Motor neuron (in vitro differentiated cells): ENCODE data around the gene FKBP7. TPM values are rescaled to one million over a fixed set of nuclear protein-coding genes. Genes with fewer than 3 reads are reported as not detected.

Experiments
- ATAC-seq, 8 experiments: fragments of 200-7000 bp; cut with Tn5 transposase; replicated peaks in 6 of 8; 2 replicates each; pipeline ENCODE4 v1.8.0; 2021; ENCODE audit warnings: mild to moderate bottlenecking in 8 of 8, moderate library complexity in 8 of 8
- H3K27ac ChIP-seq, 2 donors: fragments of 250-450 bp; sonication (Bioruptor Pico); 2 replicates each; pipeline ENCODE4 v1.9.0; 2021; ENCODE audit warnings: antibody characterized with exemption in 2 of 2, mild to moderate bottlenecking in 2 of 2, moderate library complexity in 1 of 2
- H3K4me1 ChIP-seq, 2 donors: fragments of 250-450 bp; sonication (Bioruptor Pico); replicated peaks in 1 of 2; 2 replicates each; pipeline ENCODE4 v1.6.1; 2021; ENCODE audit warnings: antibody characterized with exemption in 2 of 2, mild to moderate bottlenecking in 2 of 2, moderate library complexity in 1 of 2
- H3K4me3 ChIP-seq, 5 donors: fragments of 250-450 bp; sonication (Bioruptor Pico); 2 replicates each; pipeline ENCODE4 v1.9.0; 2021; ENCODE audit warnings: antibody characterized with exemption in 5 of 5, mild to moderate bottlenecking in 5 of 5, moderate library complexity in 4 of 5
- WGBS, 10 experiments: fragments of 450-650 bp; shearing (Covaris generic); methylation state at CpG; one replicate each; pipeline ENCODE4 v1.0.0; 2022; 5-methylcytosine and 5-hydroxymethylcytosine counted together
- in situ Hi-C, 9 experiments: fragments of 400-800 bp; cut with MboI; loops; one replicate each; pipeline ENCODE4 v1.15.0; 2021; ENCODE audit warnings: low sequenced_read_pairs in 9 of 9, low pct_unique_long_range_greater_than_20kb in 2 of 9; ENCODE audit not compliant: unreplicated experiment in 9 of 9
- total RNA-seq, 8 experiments: library from RNA; unstranded; fragments of 300-600 nt; gene quantifications; 2 replicates each; pipeline versions ENCODE4 v1.2.3 to v1.2.4, GENCODE V29; 2022

The FKBP7 gene
- total RNA-seq, 8 experiments from 2014 or later = 13.5 to 48.3 (median 25.4) TPM

GRCh38 chr2:178455947-178456346 is 22.5 kb downstream of the FKBP7 start:
- Histone ChIP-seq H3K4me3 (no peak overlapping the region), H3K27ac (no peak overlapping the region), H3K4me1 (peaks cover 7% of the 10 kb centered on the region in 2 donors)
- ATAC-seq = no peak
- WGBS, 10 experiments = 72 to 93% (median 81%) methylated on average over 1 to 5 of the region's 5 CpGs; no CpG with 5 or more reads in 2 of the 10 experiments
- in situ Hi-C loops = no loop called here

- 79 to 100% (median 95%) methylated on average over 1 to 5 of the region's 5 CpGs for WGBS, 10 experiments
- no peak overlapping the region for H3K4me3 ChIP-seq
Observed at GRCh38 chr2:178452870-178453269, 25.5 kb downstream of the FKBP7 start.

GRCh38 chr2:178452334-178452733 is 26.1 kb downstream of the FKBP7 start:
- H3K4me1 ChIP-seq = peaks cover 16 to 26% of the 10 kb centered on the region in 2 donors
- 90 to 100% (median 100%) methylated on average over 1 to 2 of the region's 2 CpGs; no CpG with 5 or more reads in 1 of the 10 experiments for WGBS, 10 experiments
- no peak overlapping the region for H3K4me3 ChIP-seq
- in situ Hi-C loops = no loop called here
- H3K27ac ChIP-seq = peak overlapping the region in 1 of 2 donors; percentile 99
- ATAC-seq = no peak

More at GRCh38 chr2:178452870-178453269, 25.5 kb downstream of the FKBP7 start:
- Histone ChIP-seq H3K4me1 (peaks cover 16 to 26% of the 10 kb centered on the region in 2 donors), H3K27ac (no peak overlapping the region)
- ATAC-seq = no peak
- in situ Hi-C loops = no loop called here

GRCh38 chr2:178450774-178451525 is 27.4 kb downstream of the FKBP7 start, which contains the start of the genes PJVK and PRKRA:
Gene PJVK, plus strand, starts transcription at chr2:178451378. Its CDS starts 2,032 bp downstream, at chr2:178453410.
Gene PRKRA, minus strand, starts transcription at chr2:178451175. Its CDS starts 145 bp downstream, at chr2:178451030.
- peak within 1 kb of the TSS; percentile 99 for H3K27ac ChIP-seq
- 0 to 5% (median 2%) methylated on average over 2 to 8 of the region's 76 CpGs; no CpG with 5 or more reads in 7 of the 10 experiments for WGBS, 10 experiments
- H3K4me3 ChIP-seq = peak within 1 kb of the TSS; percentile 77 to 94 (median 85)
- peak; percentile 86 to 93 (median 91) for ATAC-seq
- H3K4me1 ChIP-seq = peaks cover 16 to 26% of the 10 kb centered on the region in 2 donors
- in situ Hi-C loops = no loop called here

- in situ Hi-C loops = no loop called here
- WGBS, 10 experiments = 0% methylated on average over 2 to 9 of the region's 25 CpGs; no CpG with 5 or more reads in 8 of the 10 experiments
- peak overlapping the region; percentile 77 to 94 (median 85) for H3K4me3 ChIP-seq
- H3K27ac ChIP-seq = peak overlapping the region; percentile 99
- peaks cover 16 to 26% of the 10 kb centered on the region in 2 donors for H3K4me1 ChIP-seq
- ATAC-seq = no peak
Observed at GRCh38 chr2:178450524-178450773, 28.0 kb downstream of the FKBP7 start.

GRCh38 chr2:178449700-178450523 is 28.5 kb downstream of the FKBP7 start:
- peak overlapping the region; percentile 99 for H3K27ac ChIP-seq
- H3K4me3 ChIP-seq = peak overlapping the region; percentile 77 to 94 (median 85)
- H3K4me1 ChIP-seq = peaks cover 16 to 26% of the 10 kb centered on the region in 2 donors
- in situ Hi-C loops = no loop called here
- ATAC-seq = no peak
- 0 to 26% (median 12%) methylated on average over 1 to 10 of the region's 18 CpGs; no CpG with 5 or more reads in 1 of the 10 experiments for WGBS, 10 experiments

GRCh38 chr2:178448968-178449661 is 29.3 kb downstream of the FKBP7 start:
- in situ Hi-C loops = no loop called here
- Histone ChIP-seq H3K4me1 (peaks cover 16 to 26% of the 10 kb centered on the region in 2 donors), H3K4me3 (peak overlapping the region in 3 of 5 donors; percentile 77 to 85 (median 84)), H3K27ac (no peak overlapping the region)
- 60 to 100% (median 76%) methylated on average over 1 to 4 of the region's 4 CpGs; no CpG with 5 or more reads in 2 of the 10 experiments for WGBS, 10 experiments
- no peak for ATAC-seq

GRCh38 chr2:178441426-178441825 is 37.0 kb downstream of the FKBP7 start:
- no peak overlapping the region for H3K4me3 ChIP-seq
- WGBS, 10 experiments = 57 to 100% (median 93%) methylated on average over 1 to 2 of the region's 2 CpGs; no CpG with 5 or more reads in 2 of the 10 experiments
- in situ Hi-C loops = no loop called here
- no peaks in the 10 kb centered on the region for H3K4me1 ChIP-seq
- no peak overlapping the region for H3K27ac ChIP-seq
- no peak for ATAC-seq

GRCh38 chr2:178436662-178437061 is 41.7 kb downstream of the FKBP7 start:
- H3K4me3 ChIP-seq = no peak overlapping the region
- no peak overlapping the region for H3K27ac ChIP-seq
- WGBS, 10 experiments = 90 to 100% (median 95%) methylated on average over 2 of the region's 2 CpGs; no CpG with 5 or more reads in 2 of the 10 experiments
- in situ Hi-C loops = no loop called here
- no peaks in the 10 kb centered on the region for H3K4me1 ChIP-seq
- ATAC-seq = no peak

GRCh38 chr2:178429336-178429735 is 49.1 kb downstream of the FKBP7 start:
- H3K27ac ChIP-seq = no peak overlapping the region
- ATAC-seq = no peak
- no peak overlapping the region for H3K4me3 ChIP-seq
- H3K4me1 ChIP-seq = no peaks in the 10 kb centered on the region
- in situ Hi-C loops = no loop called here

- Histone ChIP-seq H3K4me1 (no peaks in the 10 kb centered on the region), H3K4me3 (no peak overlapping the region), H3K27ac (no peak overlapping the region)
- in situ Hi-C loops = no loop called here
- 71 to 100% (median 83%) methylated on average over 1 of the region's 1 CpG; no CpG with 5 or more reads in 7 of the 10 experiments for WGBS, 10 experiments
- ATAC-seq = no peak
Observed at GRCh38 chr2:178428396-178428806, 50.0 kb downstream of the FKBP7 start.

GRCh38 chr2:178427458-178427857 is 50.9 kb downstream of the FKBP7 start:
- WGBS, 10 experiments = 92 to 100% (median 100%) methylated on average over 1 to 2 of the region's 2 CpGs; no CpG with 5 or more reads in 2 of the 10 experiments
- in situ Hi-C loops = no loop called here

More at GRCh38 chr2:178427458-178427857, 50.9 kb downstream of the FKBP7 start:
- Histone ChIP-seq H3K4me3 (no peak overlapping the region), H3K4me1 (no peaks in the 10 kb centered on the region), H3K27ac (no peak overlapping the region)
- ATAC-seq = no peak
